ENCODE results near the gene RAP1GAP2. TPM values are rescaled to one million over a fixed set of nuclear protein-coding genes. Genes with fewer than 3 reads are reported as not detected.

The RAP1GAP2 gene
- polyA plus RNA-seq, 3 donors = 1.5 to 48.4 (median 6.1) TPM

GRCh38 chr17:2909175-2909845 lies 113.1 kb downstream of the RAP1GAP2 start:
- Histone ChIP-seq H3K27ac (ENCODE audit: low read depth in 1 of 2, low read length in 2 of 2) (no peak overlapping the region), H3K4me2 (replicated peaks; ENCODE audit: extremely low read depth, low read length, poor library complexity, severe bottlenecking) (no peak overlapping the region), H3K36me3 (replicated peaks in 1 of 2; ENCODE audit: control insufficient read depth in 1 of 2, insufficient read depth in 2 of 2, low read length in 2 of 2) (peaks cover 62 to 79% of the 10 kb centered on the region in 2 donors), H3K79me2 (ENCODE audit: insufficient read depth, low read length) (no peaks in the 10 kb centered on the region), H4K20me1 (ENCODE audit: insufficient read depth, low read length) (peaks cover 100% of the 10 kb centered on the region), H3K9ac (ENCODE audit: insufficient read depth, low read length, poor library complexity, severe bottlenecking) (no peak overlapping the region), H3K4me3 (replicated peaks in 1 of 3; ENCODE audit: low read depth in 2 of 3, low read length in 3 of 3) (no peak overlapping the region), H3K9me3 (replicated peaks in 1 of 2; ENCODE audit: control insufficient read depth in 1 of 2, insufficient read depth in 1 of 2, low read length in 2 of 2) (peaks cover 0 to 5% of the 10 kb centered on the region in 2 donors), H3K4me1 (ENCODE audit: control insufficient read depth in 1 of 2, insufficient read depth in 2 of 2, low read length in 2 of 2) (no peaks in the 10 kb centered on the region), H2AFZ (ENCODE audit: insufficient read depth, low read depth, low read length, poor library complexity, severe bottlenecking) (no peak overlapping the region), H3K27me3 (ENCODE audit: control insufficient read depth in 2 of 2, insufficient read depth in 2 of 2, low read length in 2 of 2) (no peaks in the 10 kb centered on the region)
- intact Hi-C loops (cut with micrococcal nuclease) = no loop called here
- Mint-ChIP-seq H3K9me3 (peaks cover 1 to 7% (median 5%) of the 10 kb centered on the region in 7 donors), H3K27ac (peak overlapping the region in 5 of 7 donors; percentile 25 to 69 (median 57)), H3K4me3 (no peak overlapping the region), H3K36me3 (peaks cover 54 to 91% of the 10 kb centered on the region in 2 donors), H3K27me3 (ENCODE audit: low read depth in 3 of 3) (peaks cover 0 to 2% (median under 1%) of the 10 kb centered on the region in 3 donors), H3K4me1 (peaks cover 9% of the 10 kb centered on the region)
- no peak for TF ChIP-seq CTCF (IDR thresholded peaks at IDR 0.05)
- DNase-seq = no peak
- 94% methylated on average over 12 of the region's 13 CpGs for WGBS (ENCODE audit: insufficient coverage)

GRCh38 chr17:2909846-2910234 lies 113.6 kb downstream of the RAP1GAP2 start:
- peaks cover 62 to 79% of the 10 kb centered on the region in 2 donors for H3K36me3 ChIP-seq (replicated peaks in 1 of 2; ENCODE audit: control insufficient read depth in 1 of 2, insufficient read depth in 2 of 2, low read length in 2 of 2)
- Mint-ChIP-seq H3K27me3 (ENCODE audit: low read depth in 3 of 3) (no peaks in the 10 kb centered on the region), H3K4me3 (no peak overlapping the region), H3K36me3 (peaks cover 54 to 91% of the 10 kb centered on the region in 2 donors), H3K9me3 (peaks cover 1 to 7% (median 5%) of the 10 kb centered on the region in 7 donors), H3K4me1 (peaks cover 7% of the 10 kb centered on the region), H3K27ac (peak overlapping the region in 3 of 7 donors; percentile 66 to 75 (median 69))
- no peak overlapping the region for H3K4me2 ChIP-seq (replicated peaks; ENCODE audit: extremely low read depth, low read length, poor library complexity, severe bottlenecking)
- H3K27ac ChIP-seq (ENCODE audit: low read depth in 1 of 2, low read length in 2 of 2) = no peak overlapping the region
- no peak overlapping the region for H3K4me3 ChIP-seq (replicated peaks in 1 of 3; ENCODE audit: low read depth in 2 of 3, low read length in 3 of 3)
- TF ChIP-seq CTCF (IDR thresholded peaks at IDR 0.05) = no peak
- DNase-seq = no peak
- no peak overlapping the region for H2AFZ ChIP-seq (ENCODE audit: insufficient read depth, low read depth, low read length, poor library complexity, severe bottlenecking)
- no peaks in the 10 kb centered on the region for H3K27me3 ChIP-seq (ENCODE audit: control insufficient read depth in 2 of 2, insufficient read depth in 2 of 2, low read length in 2 of 2)
- no peaks in the 10 kb centered on the region for H3K79me2 ChIP-seq (ENCODE audit: insufficient read depth, low read length)
- peaks cover 0 to 5% of the 10 kb centered on the region in 2 donors for H3K9me3 ChIP-seq (replicated peaks in 1 of 2; ENCODE audit: control insufficient read depth in 1 of 2, insufficient read depth in 1 of 2, low read length in 2 of 2)
- H3K4me1 ChIP-seq (ENCODE audit: control insufficient read depth in 1 of 2, insufficient read depth in 2 of 2, low read length in 2 of 2) = no peaks in the 10 kb centered on the region
- intact Hi-C loops (cut with micrococcal nuclease) = no loop called here
- 100% methylated on average over 1 of the region's 4 CpGs for WGBS (ENCODE audit: insufficient coverage)
- H3K9ac ChIP-seq (ENCODE audit: insufficient read depth, low read length, poor library complexity, severe bottlenecking) = no peak overlapping the region
- H4K20me1 ChIP-seq (ENCODE audit: insufficient read depth, low read length) = peaks cover 98% of the 10 kb centered on the region

Data from CD14-positive monocyte (primary cell).